Frontal cortex (tissue), 4 donors: ENCODE results near the gene SMG7. TPM values are rescaled to one million over a fixed set of nuclear protein-coding genes. Genes with fewer than 3 reads are reported as not detected.

Experiments
- DNase-seq, 2 donors: peaks; one replicate each; pipeline ENCODE4 v3.0.0; 2012; ENCODE audit warnings: low spot score in 2 of 2
- FAIRE-seq: peaks from 2 replicates; lab custom pipeline; 2012; peaks lifted over from hg19 to GRCh38; lab: Jason Lieb, UNC
- total RNA-seq: library from RNA; depleted of rRNA; stranded (reverse); fragments of >200 nt; gene quantifications from one replicate; pipeline ENCODE4 v1.2.3, GENCODE V29; 2014
- donor health status: control.
- donor health status: control.
- donor health status: control.

Gene SMG7
- total RNA-seq, 1 donor from 2014 or later, result 19.2 TPM

- FAIRE-seq (no peak), DNase-seq (no peak)
Measured at GRCh38 chr1:183582021-183582713, 109.9 kb downstream of the SMG7 start.

GRCh38 chr1:183583466-183583865 lies 111.2 kb downstream of the SMG7 start:
- no peak for FAIRE-seq
- DNase-seq, result no peak

- no peak for FAIRE-seq
- DNase-seq, result no peak
Measured at GRCh38 chr1:183584147-183584546, 111.8 kb downstream of the SMG7 start.

GRCh38 chr1:183585038-183585437 lies 112.7 kb downstream of the SMG7 start:
- FAIRE-seq, result no peak
- no peak for DNase-seq

GRCh38 chr1:183586455-183586854 lies 114.2 kb downstream of the SMG7 start:
- DNase-seq (no peak), FAIRE-seq (no peak)

- DNase-seq (no peak), FAIRE-seq (no peak)
Measured at GRCh38 chr1:183586926-183587325, 114.6 kb downstream of the SMG7 start.

GRCh38 chr1:183588827-183589226 lies 116.5 kb downstream of the SMG7 start:
- DNase-seq (no peak), FAIRE-seq (no peak)

- DNase-seq (no peak), FAIRE-seq (no peak)
Measured at GRCh38 chr1:183589384-183589783, 117.1 kb downstream of the SMG7 start.

- DNase-seq (no peak), FAIRE-seq (no peak)
Measured at GRCh38 chr1:183589874-183590243, 117.6 kb downstream of the SMG7 start.

- FAIRE-seq, result no peak
- no peak for DNase-seq
Measured at GRCh38 chr1:183590244-183591191, 118.2 kb downstream of the SMG7 start, which contains the start of gene NCF2. Gene NCF2 (minus strand): TSS chr1:183590459. CDS start chr1:183590329, 130 bp downstream.

- no peak for FAIRE-seq
- DNase-seq, result no peak
Measured at GRCh38 chr1:183592733-183593132, 120.4 kb downstream of the SMG7 start.

GRCh38 chr1:183593356-183593755 lies 121.1 kb downstream of the SMG7 start:
- DNase-seq, result no peak
- FAIRE-seq, result no peak

GRCh38 chr1:183595537-183595936 lies 123.2 kb downstream of the SMG7 start:
- no peak for DNase-seq
- no peak for FAIRE-seq

- no peak for FAIRE-seq
Measured at GRCh38 chr1:183596500-183596899, 124.2 kb downstream of the SMG7 start.

GRCh38 chr1:183597656-183598347 lies 125.5 kb downstream of the SMG7 start:
- no peak for FAIRE-seq
- DNase-seq, result no peak

More at GRCh38 chr1:183596500-183596899, 124.2 kb downstream of the SMG7 start:
- DNase-seq, result no peak

GRCh38 chr1:183598386-183598785 lies 126.1 kb downstream of the SMG7 start:
- FAIRE-seq (no peak), DNase-seq (no peak)

GRCh38 chr1:183600136-183600535 lies 127.8 kb downstream of the SMG7 start:
- DNase-seq (no peak), FAIRE-seq (no peak)

- DNase-seq (no peak), FAIRE-seq (no peak)
Measured at GRCh38 chr1:183600634-183601033, 128.3 kb downstream of the SMG7 start.

- DNase-seq (no peak), FAIRE-seq (no peak)
Measured at GRCh38 chr1:183602510-183602909, 130.2 kb downstream of the SMG7 start.
